ENCODE measurements around the gene JPH2.

The JPH2 gene

GRCh38 chr20:44115762-44116644 lies 71.0 kb downstream of the JPH2 start:
- H3K4me3 ChIP-seq (ENCODE audit: insufficient read depth, low read length, poor library complexity, severe bottlenecking) = no peak overlapping the region
- TF ChIP-seq EZH2phosphoT487 (conservative IDR thresholded peaks at IDR 0.05; ENCODE audit: low read length) = no peak
- TF ChIP-seq, protein P1, sequence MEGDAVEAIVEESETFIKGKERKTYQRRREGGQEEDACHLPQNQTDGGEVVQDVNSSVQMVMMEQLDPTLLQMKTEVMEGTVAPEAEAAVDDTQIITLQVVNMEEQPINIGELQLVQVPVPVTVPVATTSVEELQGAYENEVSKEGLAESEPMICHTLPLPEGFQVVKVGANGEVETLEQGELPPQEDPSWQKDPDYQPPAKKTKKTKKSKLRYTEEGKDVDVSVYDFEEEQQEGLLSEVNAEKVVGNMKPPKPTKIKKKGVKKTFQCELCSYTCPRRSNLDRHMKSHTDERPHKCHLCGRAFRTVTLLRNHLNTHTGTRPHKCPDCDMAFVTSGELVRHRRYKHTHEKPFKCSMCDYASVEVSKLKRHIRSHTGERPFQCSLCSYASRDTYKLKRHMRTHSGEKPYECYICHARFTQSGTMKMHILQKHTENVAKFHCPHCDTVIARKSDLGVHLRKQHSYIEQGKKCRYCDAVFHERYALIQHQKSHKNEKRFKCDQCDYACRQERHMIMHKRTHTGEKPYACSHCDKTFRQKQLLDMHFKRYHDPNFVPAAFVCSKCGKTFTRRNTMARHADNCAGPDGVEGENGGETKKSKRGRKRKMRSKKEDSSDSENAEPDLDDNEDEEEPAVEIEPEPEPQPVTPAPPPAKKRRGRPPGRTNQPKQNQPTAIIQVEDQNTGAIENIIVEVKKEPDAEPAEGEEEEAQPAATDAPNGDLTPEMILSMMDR (IDR thresholded peaks at IDR 0.05; ENCODE audit: insufficient read depth, low read length, poor library complexity, severe bottlenecking) = no peak
- no peak overlapping the region for H3K9ac ChIP-seq (ENCODE audit: low read length)
- H3K36me3 ChIP-seq (ENCODE audit: low read length) = no peaks in the 10 kb centered on the region
- no peaks in the 10 kb centered on the region for H4K20me1 ChIP-seq (ENCODE audit: low read depth, low read length)
- no peaks in the 10 kb centered on the region for H3K9me3 ChIP-seq (ENCODE audit: insufficient read depth, low read length)
- H3F3A ChIP-seq (ENCODE audit: insufficient read depth) = no peaks in the 10 kb centered on the region
- H3K9me2 ChIP-seq (replicated peaks; ENCODE audit: insufficient read depth, low read length) = no peaks in the 10 kb centered on the region
- H2AFZ ChIP-seq (ENCODE audit: low read depth, low read length, severe bottlenecking) = no peak overlapping the region
- H3K27me3 ChIP-seq (ENCODE audit: low read length) = no peaks in the 10 kb centered on the region
- no peak overlapping the region for H3K4me2 ChIP-seq (ENCODE audit: low read depth, low read length, poor library complexity, severe bottlenecking)
- no peak overlapping the region for H3K27ac ChIP-seq (ENCODE audit: low read depth, low read length)
- H3K79me2 ChIP-seq (ENCODE audit: insufficient read depth, low read length) = no peaks in the 10 kb centered on the region

- no peaks in the 10 kb centered on the region for H3F3A ChIP-seq (ENCODE audit: insufficient read depth)
- no peak overlapping the region for H3K27ac ChIP-seq (ENCODE audit: low read depth, low read length)
- no peak overlapping the region for H3K4me3 ChIP-seq (ENCODE audit: insufficient read depth, low read length, poor library complexity, severe bottlenecking)
- H3K36me3 ChIP-seq (ENCODE audit: low read length) = no peaks in the 10 kb centered on the region
- TF ChIP-seq, protein P1 (IDR thresholded peaks at IDR 0.05; ENCODE audit: insufficient read depth, low read length, poor library complexity, severe bottlenecking) = no peak
- no peak for TF ChIP-seq EZH2phosphoT487 (conservative IDR thresholded peaks at IDR 0.05; ENCODE audit: low read length)
- no peak overlapping the region for H3K9ac ChIP-seq (ENCODE audit: low read length)
- no peaks in the 10 kb centered on the region for H3K27me3 ChIP-seq (ENCODE audit: low read length)
- no peak overlapping the region for H3K4me2 ChIP-seq (ENCODE audit: low read depth, low read length, poor library complexity, severe bottlenecking)
- no peak overlapping the region for H2AFZ ChIP-seq (ENCODE audit: low read depth, low read length, severe bottlenecking)
- no peaks in the 10 kb centered on the region for H3K79me2 ChIP-seq (ENCODE audit: insufficient read depth, low read length)
- no peaks in the 10 kb centered on the region for H4K20me1 ChIP-seq (ENCODE audit: low read depth, low read length)
- H3K9me2 ChIP-seq (replicated peaks; ENCODE audit: insufficient read depth, low read length) = no peaks in the 10 kb centered on the region
- H3K9me3 ChIP-seq (ENCODE audit: insufficient read depth, low read length) = no peaks in the 10 kb centered on the region
Observed at GRCh38 chr20:44115181-44115580, 71.8 kb downstream of the JPH2 start.

- Histone ChIP-seq H3K9me2 (replicated peaks; ENCODE audit: insufficient read depth, low read length) (no peaks in the 10 kb centered on the region), H3K27ac (ENCODE audit: low read depth, low read length) (no peak overlapping the region), H3K9me3 (ENCODE audit: insufficient read depth, low read length) (no peaks in the 10 kb centered on the region), H3K4me2 (ENCODE audit: low read depth, low read length, poor library complexity, severe bottlenecking) (no peak overlapping the region), H3K27me3 (ENCODE audit: low read length) (no peaks in the 10 kb centered on the region), H3K79me2 (ENCODE audit: insufficient read depth, low read length) (no peaks in the 10 kb centered on the region), H3K9ac (ENCODE audit: low read length) (no peak overlapping the region), H3F3A (ENCODE audit: insufficient read depth) (no peaks in the 10 kb centered on the region), H4K20me1 (ENCODE audit: low read depth, low read length) (no peaks in the 10 kb centered on the region), H3K36me3 (ENCODE audit: low read length) (no peaks in the 10 kb centered on the region), H2AFZ (ENCODE audit: low read depth, low read length, severe bottlenecking) (no peak overlapping the region), H3K4me3 (ENCODE audit: insufficient read depth, low read length, poor library complexity, severe bottlenecking) (no peak overlapping the region)
- TF ChIP-seq EZH2phosphoT487 (conservative IDR thresholded peaks at IDR 0.05; ENCODE audit: low read length) = no peak
- TF ChIP-seq, protein P1 (IDR thresholded peaks at IDR 0.05; ENCODE audit: insufficient read depth, low read length, poor library complexity, severe bottlenecking) = no peak
Observed at GRCh38 chr20:44113618-44114376, 73.2 kb downstream of the JPH2 start.

Measured in SU-DHL-6 (cell line).